ENCODE measurements around the gene SPON1.
"Not testable (repeated sequence)": the region's sequence is repeated elsewhere in the genome, so short reads cannot be mapped to it uniquely, and the experiment has no call there.

SPON1 gene

GRCh38 chr11:14269692-14270573 lies 307.4 kb downstream of the SPON1 start:
- no peaks in the 10 kb centered on the region for H3K9me3 ChIP-seq (ENCODE audit: control insufficient read depth, insufficient read depth, low read length)
- H3K36me3 ChIP-seq (ENCODE audit: insufficient read depth, low read length), result peaks cover 19% of the 10 kb centered on the region
- no peak overlapping the region for H3K9ac ChIP-seq (ENCODE audit: low read depth, low read length)
- no peaks in the 10 kb centered on the region for H3K4me1 ChIP-seq (ENCODE audit: insufficient read depth, low read length)

- H3K9ac ChIP-seq (ENCODE audit: low read depth, low read length), result no peak overlapping the region
- H3K9me3 ChIP-seq (ENCODE audit: control insufficient read depth, insufficient read depth, low read length), result no peaks in the 10 kb centered on the region
- H3K4me1 ChIP-seq (ENCODE audit: insufficient read depth, low read length), result no peaks in the 10 kb centered on the region
- peaks cover 14% of the 10 kb centered on the region for H3K36me3 ChIP-seq (ENCODE audit: insufficient read depth, low read length)
Measured at GRCh38 chr11:14270690-14271542, 308.4 kb downstream of the SPON1 start.

GRCh38 chr11:14273895-14274294 lies 311.4 kb downstream of the SPON1 start:
- Histone ChIP-seq H3K9ac (ENCODE audit: low read depth, low read length) (no peak overlapping the region), H3K9me3 (ENCODE audit: control insufficient read depth, insufficient read depth, low read length) (no peaks in the 10 kb centered on the region), H3K36me3 (ENCODE audit: insufficient read depth, low read length) (peaks cover 14% of the 10 kb centered on the region), H3K4me1 (ENCODE audit: insufficient read depth, low read length) (no peaks in the 10 kb centered on the region)

GRCh38 chr11:14275076-14275475 lies 312.6 kb downstream of the SPON1 start:
- Histone ChIP-seq H3K9ac (ENCODE audit: low read depth, low read length) (no peak overlapping the region), H3K36me3 (ENCODE audit: insufficient read depth, low read length) (peaks cover 21% of the 10 kb centered on the region), H3K9me3 (ENCODE audit: control insufficient read depth, insufficient read depth, low read length) (no peaks in the 10 kb centered on the region), H3K4me1 (ENCODE audit: insufficient read depth, low read length) (no peaks in the 10 kb centered on the region)

- H3K36me3 ChIP-seq (ENCODE audit: insufficient read depth, low read length), result peaks cover 12% of the 10 kb centered on the region
- not testable (repeated sequence) for H3K4me1 ChIP-seq (ENCODE audit: insufficient read depth, low read length); H3K9me3 ChIP-seq (ENCODE audit: control insufficient read depth, insufficient read depth, low read length); H3K9ac ChIP-seq (ENCODE audit: low read depth, low read length)
Measured at GRCh38 chr11:14278869-14279268, 316.3 kb downstream of the SPON1 start.

GRCh38 chr11:14288189-14288935 lies 325.8 kb downstream of the SPON1 start:
- no peaks in the 10 kb centered on the region for H3K9me3 ChIP-seq (ENCODE audit: control insufficient read depth, insufficient read depth, low read length)
- peaks cover 19% of the 10 kb centered on the region for H3K36me3 ChIP-seq (ENCODE audit: insufficient read depth, low read length)
- H3K4me1 ChIP-seq (ENCODE audit: insufficient read depth, low read length), result peaks cover 6% of the 10 kb centered on the region; the same call in 1 of the 2 replicates
- H3K9ac ChIP-seq (ENCODE audit: low read depth, low read length), result no peak overlapping the region

GRCh38 chr11:14290422-14290821 lies 327.9 kb downstream of the SPON1 start:
- Histone ChIP-seq H3K4me1 (ENCODE audit: insufficient read depth, low read length) (peaks cover 6% of the 10 kb centered on the region; the same call in 1 of the 2 replicates), H3K36me3 (ENCODE audit: insufficient read depth, low read length) (peaks cover 15% of the 10 kb centered on the region), H3K9me3 (ENCODE audit: control insufficient read depth, insufficient read depth, low read length) (no peaks in the 10 kb centered on the region), H3K9ac (ENCODE audit: low read depth, low read length) (no peak overlapping the region)

- no peaks in the 10 kb centered on the region for H3K9me3 ChIP-seq (ENCODE audit: control insufficient read depth, insufficient read depth, low read length)
Measured at GRCh38 chr11:14299921-14300320, 337.4 kb downstream of the SPON1 start.

GRCh38 chr11:14300661-14301304 lies 338.3 kb downstream of the SPON1 start:
- Histone ChIP-seq H3K9ac (ENCODE audit: low read depth, low read length) (no peak overlapping the region), H3K9me3 (ENCODE audit: control insufficient read depth, insufficient read depth, low read length) (no peaks in the 10 kb centered on the region), H3K36me3 (ENCODE audit: insufficient read depth, low read length) (no peaks in the 10 kb centered on the region), H3K4me1 (ENCODE audit: insufficient read depth, low read length) (peaks cover 43% of the 10 kb centered on the region)

More at GRCh38 chr11:14299921-14300320, 337.4 kb downstream of the SPON1 start:
- Histone ChIP-seq H3K36me3 (ENCODE audit: insufficient read depth, low read length) (no peaks in the 10 kb centered on the region), H3K4me1 (ENCODE audit: insufficient read depth, low read length) (peaks cover 38% of the 10 kb centered on the region), H3K9ac (ENCODE audit: low read depth, low read length) (no peak overlapping the region)

- Histone ChIP-seq H3K4me1 (ENCODE audit: insufficient read depth, low read length) (peaks cover 55% of the 10 kb centered on the region), H3K9me3 (ENCODE audit: control insufficient read depth, insufficient read depth, low read length) (no peaks in the 10 kb centered on the region), H3K36me3 (ENCODE audit: insufficient read depth, low read length) (no peaks in the 10 kb centered on the region), H3K9ac (ENCODE audit: low read depth, low read length) (no peak overlapping the region)
Measured at GRCh38 chr11:14304601-14305000, 342.1 kb downstream of the SPON1 start.

- Histone ChIP-seq H3K9me3 (ENCODE audit: control insufficient read depth, insufficient read depth, low read length) (no peaks in the 10 kb centered on the region), H3K4me1 (ENCODE audit: insufficient read depth, low read length) (peaks cover 58% of the 10 kb centered on the region), H3K36me3 (ENCODE audit: insufficient read depth, low read length) (no peaks in the 10 kb centered on the region), H3K9ac (ENCODE audit: low read depth, low read length) (no peak overlapping the region)
Measured at GRCh38 chr11:14305649-14306048, 343.1 kb downstream of the SPON1 start.

GRCh38 chr11:14306481-14306880 lies 344.0 kb downstream of the SPON1 start:
- peaks cover 64% of the 10 kb centered on the region for H3K4me1 ChIP-seq (ENCODE audit: insufficient read depth, low read length)
- H3K36me3 ChIP-seq (ENCODE audit: insufficient read depth, low read length), result no peaks in the 10 kb centered on the region
- no peaks in the 10 kb centered on the region for H3K9me3 ChIP-seq (ENCODE audit: control insufficient read depth, insufficient read depth, low read length)
- no peak overlapping the region for H3K9ac ChIP-seq (ENCODE audit: low read depth, low read length)

GRCh38 chr11:14308114-14308896 lies 345.8 kb downstream of the SPON1 start:
- Histone ChIP-seq H3K9ac (ENCODE audit: low read depth, low read length) (no peak overlapping the region), H3K9me3 (ENCODE audit: control insufficient read depth, insufficient read depth, low read length) (no peaks in the 10 kb centered on the region), H3K36me3 (ENCODE audit: insufficient read depth, low read length) (no peaks in the 10 kb centered on the region), H3K4me1 (ENCODE audit: insufficient read depth, low read length) (peaks cover 64% of the 10 kb centered on the region)

Data from ES-I3 (cell line).